ENCODE results near the gene LYRM4. TPM values are rescaled to one million over a fixed set of nuclear protein-coding genes. Genes with fewer than 3 reads are reported as not detected.

Gene LYRM4
- total and polyA plus RNA-seq, 2 experiments from 2014 or later: 51.0 to 62.0 TPM

GRCh38 chr6:5072440-5072839 lies 188.3 kb downstream of the LYRM4 start:
- TF ChIP-seq STAT1 (IDR thresholded peaks at IDR 0.05; ENCODE audit: unreplicated experiment): no peak
- TF ChIP-seq JUNB (IDR thresholded peaks at IDR 0.05; ENCODE audit: unreplicated experiment): no peak
- no peak for TF ChIP-seq EZH2 (IDR thresholded peaks at IDR 0.05; ENCODE audit: low read depth, unreplicated experiment)
- no peaks in the 10 kb centered on the region for H3F3A ChIP-seq (replicated peaks; ENCODE audit: low read depth)
- no peak overlapping the region for H3K27ac ChIP-seq (ENCODE audit: low read depth)
- Mint-ChIP-seq H3K27ac (no peak overlapping the region), H3K27me3 (ENCODE audit: insufficient read depth, low read depth, poor library complexity) (peaks cover 2% of the 10 kb centered on the region), H3K9me3 (no peaks in the 10 kb centered on the region), H3K4me3 (no peak overlapping the region), H3K36me3 (ENCODE audit: low read depth) (no peaks in the 10 kb centered on the region; the same call in 2 of the 3 replicates), H3K4me1 (no peaks in the 10 kb centered on the region)
- ATAC-seq (no peak), DNase-seq (ENCODE audit: low spot score) (no peak)
- no peak overlapping the region for H3K4me3 ChIP-seq
- H2AFZ ChIP-seq: no peak overlapping the region
- no peak overlapping the region for H3K4me2 ChIP-seq
- no peaks in the 10 kb centered on the region for H3K36me3 ChIP-seq (ENCODE audit: insufficient read depth)
- no peaks in the 10 kb centered on the region for H3K4me1 ChIP-seq (ENCODE audit: insufficient read depth)
- H3K79me2 ChIP-seq (replicated peaks; ENCODE audit: insufficient read depth): no peaks in the 10 kb centered on the region
- no peaks in the 10 kb centered on the region for H4K20me1 ChIP-seq (replicated peaks; ENCODE audit: insufficient read depth)
- H3K9me2 ChIP-seq (ENCODE audit: insufficient read depth): no peaks in the 10 kb centered on the region
- H3K27me3 ChIP-seq (ENCODE audit: insufficient read depth): no peaks in the 10 kb centered on the region

GRCh38 chr6:5071216-5071615 lies 189.5 kb downstream of the LYRM4 start:
- H3K4me3 Mint-ChIP-seq: no peak overlapping the region
- Histone ChIP-seq H4K20me1 (replicated peaks; ENCODE audit: insufficient read depth) (no peaks in the 10 kb centered on the region), H3F3A (replicated peaks; ENCODE audit: low read depth) (no peaks in the 10 kb centered on the region), H3K4me1 (ENCODE audit: insufficient read depth) (no peaks in the 10 kb centered on the region), H3K79me2 (replicated peaks; ENCODE audit: insufficient read depth) (no peaks in the 10 kb centered on the region), H3K9me2 (ENCODE audit: insufficient read depth) (no peaks in the 10 kb centered on the region), H3K27me3 (ENCODE audit: insufficient read depth) (no peaks in the 10 kb centered on the region), H3K27ac (ENCODE audit: low read depth) (no peak overlapping the region), H3K4me3 (no peak overlapping the region), H3K4me2 (no peak overlapping the region), H3K36me3 (ENCODE audit: insufficient read depth) (no peaks in the 10 kb centered on the region), H2AFZ (no peak overlapping the region)
- H3K4me1 Mint-ChIP-seq: no peaks in the 10 kb centered on the region
- H3K27ac Mint-ChIP-seq: no peak overlapping the region
- peaks cover 2% of the 10 kb centered on the region for H3K27me3 Mint-ChIP-seq (ENCODE audit: insufficient read depth, low read depth, poor library complexity)
- no peaks in the 10 kb centered on the region; the same call in 2 of the 3 replicates for H3K36me3 Mint-ChIP-seq (ENCODE audit: low read depth)
- H3K9me3 Mint-ChIP-seq: no peaks in the 10 kb centered on the region
- DNase-seq (ENCODE audit: low spot score) (no peak), ATAC-seq (no peak)
- TF ChIP-seq POLR2AphosphoS5 (IDR thresholded peaks at IDR 0.05; ENCODE audit: low read depth) (no peak), ETS1 (IDR thresholded peaks at IDR 0.05) (no peak), JUNB (IDR thresholded peaks at IDR 0.05; ENCODE audit: unreplicated experiment) (no peak), CTCF (conservative IDR thresholded peaks at IDR 0.05; ENCODE audit: low read depth in 2 of 2) (no peak), ZNF462 (CRISPR knock-in tag; IDR thresholded peaks at IDR 0.05) (no peak), NANOG (IDR thresholded peaks at IDR 0.05; ENCODE audit: borderline replicate concordance) (no peak), ZNF331 (CRISPR knock-in tag; IDR thresholded peaks at IDR 0.05; ENCODE audit: low read depth) (no peak), ZNF114 (CRISPR knock-in tag; IDR thresholded peaks at IDR 0.05) (no peak), EZH2phosphoT487 (IDR thresholded peaks at IDR 0.05; ENCODE audit: unreplicated experiment) (no peak), STAT1 (IDR thresholded peaks at IDR 0.05; ENCODE audit: unreplicated experiment) (no peak)
